Liver (tissue), 9 donors: Measurements from ENCODE around the gene CEP83. TPM values are rescaled to one million over a fixed set of nuclear protein-coding genes. Genes with fewer than 3 reads are reported as not detected.

ENCODE experiments used
- DNase-seq: peaks from one replicate; pipeline ENCODE4 v3.0.0-alpha.2; 2017; ENCODE audit warnings: low spot score
- H3K27ac ChIP-seq, 2 donors: one replicate each; pipeline ENCODE4 v1.7.0; 2013; ENCODE audit warnings: inconsistent platforms in 2 of 2, low read length in 2 of 2, control low read depth in 1 of 2, low read depth in 1 of 2, mild to moderate bottlenecking in 1 of 2
- H3K27me3 ChIP-seq, 4 donors: one replicate each; pipeline versions ENCODE4 v1.6.1 to v1.7.0; 2013; ENCODE audit warnings: low read length in 3 of 4, inconsistent platforms in 1 of 4, mild to moderate bottlenecking in 1 of 4, moderate library complexity in 1 of 4; ENCODE audit not compliant: control insufficient read depth in 4 of 4, insufficient read depth in 4 of 4
- H3K36me3 ChIP-seq, 4 donors: one replicate each; pipeline versions ENCODE4 v1.6.1 to v1.7.0; 2013; ENCODE audit warnings: low read length in 3 of 4, mild to moderate bottlenecking in 3 of 4, low read depth in 1 of 4, moderate library complexity in 1 of 4; ENCODE audit not compliant: control insufficient read depth in 4 of 4, insufficient read depth in 3 of 4
- H3K4me1 ChIP-seq, 4 donors: one replicate each; pipeline versions ENCODE4 v1.6.1 to v1.7.0; 2013; ENCODE audit warnings: low read length in 3 of 4, mild to moderate bottlenecking in 3 of 4, moderate library complexity in 1 of 4; ENCODE audit not compliant: control insufficient read depth in 4 of 4, insufficient read depth in 4 of 4
- H3K4me3 ChIP-seq, 3 donors: one replicate each; pipeline versions ENCODE4 v1.6.1 to v1.7.0; 2013; ENCODE audit warnings: low read length in 3 of 3, control low read depth in 1 of 3, low read depth in 1 of 3, mild to moderate bottlenecking in 1 of 3
- H3K9ac ChIP-seq, 2 donors: one replicate each; pipeline ENCODE4 v1.7.0; 2013; ENCODE audit warnings: low read length in 2 of 2, mild to moderate bottlenecking in 2 of 2, moderate library complexity in 2 of 2, control low read depth in 1 of 2, low read depth in 1 of 2
- H3K9me3 ChIP-seq, 4 donors: one replicate each; pipeline versions ENCODE4 v1.6.1 to v1.7.0; 2013; ENCODE audit warnings: low read length in 3 of 4; ENCODE audit not compliant: control insufficient read depth in 4 of 4
- EGR1 ChIP-seq, 2 donors: IDR thresholded peaks; 2 replicates each; pipeline ENCODE4 v1.6.1; 2016 to 2018; ENCODE audit warnings: antibody characterized with exemption in 2 of 2, low read depth in 2 of 2
- FOXA1 ChIP-seq: IDR thresholded peaks from 2 replicates; pipeline ENCODE4 v1.6.1; 2016; ENCODE audit warnings: antibody characterized with exemption
- FOXA2 ChIP-seq: IDR thresholded peaks from 2 replicates; pipeline ENCODE4 v1.6.1; 2016; ENCODE audit warnings: antibody characterized with exemption
- GABPA ChIP-seq, 2 donors: IDR thresholded peaks in 1 of 2; conservative IDR thresholded peaks in 1 of 2; 2 replicates each; pipeline ENCODE4 v1.6.1; 2016; ENCODE audit warnings: antibody characterized with exemption in 2 of 2, mild to moderate bottlenecking in 1 of 2, moderate library complexity in 1 of 2
- HNF4A ChIP-seq, 2 donors: conservative IDR thresholded peaks; 2 replicates each; pipeline ENCODE4 v1.6.1; 2016; ENCODE audit warnings: antibody characterized with exemption in 2 of 2, mild to moderate bottlenecking in 2 of 2
- HNF4G ChIP-seq: IDR thresholded peaks from 2 replicates; pipeline ENCODE4 v1.6.1; 2016; ENCODE audit warnings: antibody characterized with exemption
- JUND ChIP-seq, 2 donors: IDR thresholded peaks; 2 replicates each; pipeline ENCODE4 v1.6.1; 2016; ENCODE audit warnings: antibody characterized with exemption in 2 of 2
- NR2F2 ChIP-seq: IDR thresholded peaks from 2 replicates; pipeline ENCODE4 v1.6.1; 2016; ENCODE audit warnings: antibody characterized with exemption
- RAD21 ChIP-seq, 2 donors: IDR thresholded peaks; 2 replicates each; pipeline ENCODE4 v1.6.1; 2016; ENCODE audit warnings: antibody characterized with exemption in 2 of 2, mild to moderate bottlenecking in 2 of 2
- SP1 ChIP-seq: IDR thresholded peaks from 2 replicates; pipeline ENCODE4 v1.6.1; 2018; ENCODE audit warnings: antibody characterized with exemption, mild to moderate bottlenecking
- TAF1 ChIP-seq: conservative IDR thresholded peaks from 2 replicates; pipeline ENCODE4 v1.6.1; 2016; ENCODE audit warnings: antibody characterized with exemption, mild to moderate bottlenecking
- YY1 ChIP-seq: IDR thresholded peaks from 2 replicates; pipeline ENCODE4 v1.6.1; 2016; ENCODE audit warnings: antibody characterized with exemption, mild to moderate bottlenecking
- WGBS: extraction: QIAGEN DNeasy Blood & Tissue Kit; methylation state at CpG from one replicate; pipeline ENCODE4 v1.1.7; 2013; 5-methylcytosine and 5-hydroxymethylcytosine counted together
- polyA plus RNA-seq, 2 donors: library from polyadenylated mRNA; stranded (reverse) in 1 of 2; unstranded in 1 of 2; fragments of 200-250 nt in 1 of 2; fragments of >200 nt in 1 of 2; fragmentation: Nextera tagmentation in 1 of 2; extraction: Ambion mirVana in 1 of 2; gene quantifications; one replicate each; pipeline versions ENCODE4 v1.2.1 to v1.2.3, GENCODE V29; 2013 to 2015
- total RNA-seq, 2 donors: library from RNA; depleted of rRNA; stranded (reverse); fragments of >200 nt; gene quantifications; one replicate each; pipeline ENCODE4 v1.2.3, GENCODE V29; 2014
- TF ChIP-seq, protein P1 (sequence below): IDR thresholded peaks from 2 replicates; pipeline ENCODE4 v1.6.1; 2016; ENCODE audit warnings: antibody characterized with exemption, mild to moderate bottlenecking
- TF ChIP-seq, protein P2 (sequence below): fragments of 150-350 bp; IDR thresholded peaks from 2 replicates; pipeline ENCODE4 v1.5.1; 2017; ENCODE audit warnings: improper control_type of control experiment, low read depth, low read length; ENCODE audit not compliant: missing input control
- TF ChIP-seq, protein P3 (sequence below): IDR thresholded peaks from 2 replicates; pipeline ENCODE4 v1.6.1; 2016; ENCODE audit warnings: antibody characterized with exemption
- TF ChIP-seq, protein P4 (sequence below): IDR thresholded peaks from 2 replicates; pipeline ENCODE4 v1.6.1; 2016; ENCODE audit warnings: antibody characterized with exemption
- TF ChIP-seq, protein P5 (sequence below): IDR thresholded peaks from 2 replicates; pipeline ENCODE4 v1.6.1; 2016; ENCODE audit warnings: antibody characterized with exemption
- donor health status: healthy.
- donor health status: healthy.
- donor health status: healthy.
- donor health status: healthy.
- donor health status: healthy.

The CEP83 gene
- total and polyA plus RNA-seq, 4 donors: 1.9 to 8.4 (median 5.2) TPM

DNA sequence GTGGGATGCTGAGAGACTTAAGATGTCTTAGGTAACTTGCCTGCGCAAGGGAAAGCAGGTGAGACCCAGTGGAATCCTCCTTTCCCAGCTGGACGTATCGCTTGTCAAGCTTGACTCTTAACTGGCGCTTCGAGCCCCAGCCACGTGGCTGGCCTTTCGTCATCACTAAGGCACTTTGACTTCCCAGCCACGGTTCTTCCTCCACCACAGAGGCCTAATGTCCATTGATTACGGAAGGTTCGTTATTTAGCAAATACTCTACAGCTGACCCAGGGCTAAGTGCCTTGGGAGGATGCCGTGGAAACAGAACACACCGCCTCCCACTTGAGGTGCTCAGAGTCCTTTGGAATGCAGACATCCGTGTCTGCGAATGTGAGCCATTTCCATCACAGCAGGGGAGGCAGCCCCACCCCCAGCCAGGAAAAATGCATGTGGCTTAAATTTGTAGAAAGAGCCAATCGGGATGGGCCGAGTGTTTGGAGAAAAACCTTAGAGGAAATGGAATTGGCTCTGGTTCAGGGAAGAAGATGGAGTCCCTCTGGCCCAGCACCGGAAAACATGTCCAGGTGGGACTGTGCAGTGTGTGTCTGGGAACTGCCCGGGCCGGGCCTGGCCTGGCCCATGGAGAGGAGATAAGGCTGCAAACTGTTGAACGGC is 195.6 kb downstream of the CEP83 start:
- 81% methylated on average over 20 of the region's 20 CpGs for WGBS
- H3K27ac ChIP-seq: no peak overlapping the region
- H3K36me3 ChIP-seq: no peaks in the 10 kb centered on the region
- no peak overlapping the region for H3K4me3 ChIP-seq
- H3K27me3 ChIP-seq: no peaks in the 10 kb centered on the region
- TF ChIP-seq, protein P1, sequence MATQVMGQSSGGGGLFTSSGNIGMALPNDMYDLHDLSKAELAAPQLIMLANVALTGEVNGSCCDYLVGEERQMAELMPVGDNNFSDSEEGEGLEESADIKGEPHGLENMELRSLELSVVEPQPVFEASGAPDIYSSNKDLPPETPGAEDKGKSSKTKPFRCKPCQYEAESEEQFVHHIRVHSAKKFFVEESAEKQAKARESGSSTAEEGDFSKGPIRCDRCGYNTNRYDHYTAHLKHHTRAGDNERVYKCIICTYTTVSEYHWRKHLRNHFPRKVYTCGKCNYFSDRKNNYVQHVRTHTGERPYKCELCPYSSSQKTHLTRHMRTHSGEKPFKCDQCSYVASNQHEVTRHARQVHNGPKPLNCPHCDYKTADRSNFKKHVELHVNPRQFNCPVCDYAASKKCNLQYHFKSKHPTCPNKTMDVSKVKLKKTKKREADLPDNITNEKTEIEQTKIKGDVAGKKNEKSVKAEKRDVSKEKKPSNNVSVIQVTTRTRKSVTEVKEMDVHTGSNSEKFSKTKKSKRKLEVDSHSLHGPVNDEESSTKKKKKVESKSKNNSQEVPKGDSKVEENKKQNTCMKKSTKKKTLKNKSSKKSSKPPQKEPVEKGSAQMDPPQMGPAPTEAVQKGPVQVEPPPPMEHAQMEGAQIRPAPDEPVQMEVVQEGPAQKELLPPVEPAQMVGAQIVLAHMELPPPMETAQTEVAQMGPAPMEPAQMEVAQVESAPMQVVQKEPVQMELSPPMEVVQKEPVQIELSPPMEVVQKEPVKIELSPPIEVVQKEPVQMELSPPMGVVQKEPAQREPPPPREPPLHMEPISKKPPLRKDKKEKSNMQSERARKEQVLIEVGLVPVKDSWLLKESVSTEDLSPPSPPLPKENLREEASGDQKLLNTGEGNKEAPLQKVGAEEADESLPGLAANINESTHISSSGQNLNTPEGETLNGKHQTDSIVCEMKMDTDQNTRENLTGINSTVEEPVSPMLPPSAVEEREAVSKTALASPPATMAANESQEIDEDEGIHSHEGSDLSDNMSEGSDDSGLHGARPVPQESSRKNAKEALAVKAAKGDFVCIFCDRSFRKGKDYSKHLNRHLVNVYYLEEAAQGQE: no peak
- TF ChIP-seq FOXA2: no peak
- no peak for TF ChIP-seq HNF4A (conservative IDR thresholded peaks at IDR 0.05)
- no peak for TF ChIP-seq RAD21 (IDR thresholded peaks at IDR 0.05)
- no peak for TF ChIP-seq YY1
- TF ChIP-seq, protein P2, sequence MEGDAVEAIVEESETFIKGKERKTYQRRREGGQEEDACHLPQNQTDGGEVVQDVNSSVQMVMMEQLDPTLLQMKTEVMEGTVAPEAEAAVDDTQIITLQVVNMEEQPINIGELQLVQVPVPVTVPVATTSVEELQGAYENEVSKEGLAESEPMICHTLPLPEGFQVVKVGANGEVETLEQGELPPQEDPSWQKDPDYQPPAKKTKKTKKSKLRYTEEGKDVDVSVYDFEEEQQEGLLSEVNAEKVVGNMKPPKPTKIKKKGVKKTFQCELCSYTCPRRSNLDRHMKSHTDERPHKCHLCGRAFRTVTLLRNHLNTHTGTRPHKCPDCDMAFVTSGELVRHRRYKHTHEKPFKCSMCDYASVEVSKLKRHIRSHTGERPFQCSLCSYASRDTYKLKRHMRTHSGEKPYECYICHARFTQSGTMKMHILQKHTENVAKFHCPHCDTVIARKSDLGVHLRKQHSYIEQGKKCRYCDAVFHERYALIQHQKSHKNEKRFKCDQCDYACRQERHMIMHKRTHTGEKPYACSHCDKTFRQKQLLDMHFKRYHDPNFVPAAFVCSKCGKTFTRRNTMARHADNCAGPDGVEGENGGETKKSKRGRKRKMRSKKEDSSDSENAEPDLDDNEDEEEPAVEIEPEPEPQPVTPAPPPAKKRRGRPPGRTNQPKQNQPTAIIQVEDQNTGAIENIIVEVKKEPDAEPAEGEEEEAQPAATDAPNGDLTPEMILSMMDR: no peak
- TF ChIP-seq, protein P3, sequence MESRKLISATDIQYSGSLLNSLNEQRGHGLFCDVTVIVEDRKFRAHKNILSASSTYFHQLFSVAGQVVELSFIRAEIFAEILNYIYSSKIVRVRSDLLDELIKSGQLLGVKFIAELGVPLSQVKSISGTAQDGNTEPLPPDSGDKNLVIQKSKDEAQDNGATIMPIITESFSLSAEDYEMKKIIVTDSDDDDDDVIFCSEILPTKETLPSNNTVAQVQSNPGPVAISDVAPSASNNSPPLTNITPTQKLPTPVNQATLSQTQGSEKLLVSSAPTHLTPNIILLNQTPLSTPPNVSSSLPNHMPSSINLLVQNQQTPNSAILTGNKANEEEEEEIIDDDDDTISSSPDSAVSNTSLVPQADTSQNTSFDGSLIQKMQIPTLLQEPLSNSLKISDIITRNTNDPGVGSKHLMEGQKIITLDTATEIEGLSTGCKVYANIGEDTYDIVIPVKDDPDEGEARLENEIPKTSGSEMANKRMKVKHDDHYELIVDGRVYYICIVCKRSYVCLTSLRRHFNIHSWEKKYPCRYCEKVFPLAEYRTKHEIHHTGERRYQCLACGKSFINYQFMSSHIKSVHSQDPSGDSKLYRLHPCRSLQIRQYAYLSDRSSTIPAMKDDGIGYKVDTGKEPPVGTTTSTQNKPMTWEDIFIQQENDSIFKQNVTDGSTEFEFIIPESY: no peak
- TF ChIP-seq TAF1: no peak
- no peak for TF ChIP-seq SP1
- TF ChIP-seq, protein P4, sequence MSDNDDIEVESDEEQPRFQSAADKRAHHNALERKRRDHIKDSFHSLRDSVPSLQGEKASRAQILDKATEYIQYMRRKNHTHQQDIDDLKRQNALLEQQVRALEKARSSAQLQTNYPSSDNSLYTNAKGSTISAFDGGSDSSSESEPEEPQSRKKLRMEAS: no peak
- TF ChIP-seq NR2F2: no peak
- no peak for TF ChIP-seq HNF4G
- no peak for TF ChIP-seq FOXA1
- TF ChIP-seq EGR1 (IDR thresholded peaks at IDR 0.05; ENCODE audit: low read depth in 2 of 2): no peak
- TF ChIP-seq JUND (IDR thresholded peaks at IDR 0.05): no peak
- TF ChIP-seq, protein P5, sequence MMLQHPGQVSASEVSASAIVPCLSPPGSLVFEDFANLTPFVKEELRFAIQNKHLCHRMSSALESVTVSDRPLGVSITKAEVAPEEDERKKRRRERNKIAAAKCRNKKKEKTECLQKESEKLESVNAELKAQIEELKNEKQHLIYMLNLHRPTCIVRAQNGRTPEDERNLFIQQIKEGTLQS: no peak
- TF ChIP-seq GABPA (IDR thresholded peaks at IDR 0.05 in 1 of 2, conservative IDR thresholded peaks at IDR 0.05 in 1 of 2): no peak
- H3K9me3 ChIP-seq: no peaks in the 10 kb centered on the region
- DNase-seq: no peak
- H3K9ac ChIP-seq: no peak overlapping the region
- no peaks in the 10 kb centered on the region for H3K4me1 ChIP-seq
